Breast epithelium (tissue), 4 donors: ENCODE measurements around the gene CASKIN2. TPM values are rescaled to one million over a fixed set of nuclear protein-coding genes. Genes with fewer than 3 reads are reported as not detected.

Experiments used
- DNase-seq, 2 donors: peaks; one replicate each; pipeline ENCODE4 v3.0.0-alpha.2; 2019; ENCODE audit warnings: low spot score in 2 of 2
- H3K27ac ChIP-seq, 2 donors: fragments of 200-600 bp; sonication (generic) in 1 of 2; one replicate each; pipeline ENCODE4 v1.5.1; 2016 to 2019; ENCODE audit warnings: mild to moderate bottlenecking in 1 of 2
- H3K27me3 ChIP-seq, 2 donors: fragments of 200-600 bp; sonication (generic) in 1 of 2; one replicate each; pipeline versions ENCODE4 v1.5.1 to v1.6.0; 2017 to 2019; ENCODE audit warnings: control low read depth in 1 of 2, mild to moderate bottlenecking in 1 of 2
- H3K36me3 ChIP-seq: fragments of 200-600 bp; one replicate; pipeline ENCODE4 v1.5.1; 2019
- H3K4me1 ChIP-seq, 2 donors: fragments of 200-600 bp; sonication (generic); one replicate each; pipeline ENCODE4 v1.5.1; 2016 to 2019; ENCODE audit warnings: control low read depth in 1 of 2
- H3K4me3 ChIP-seq, 3 donors: fragments of 200-600 bp; sonication (generic); 1 replicate in 2 of 3; 2 replicates in 1 of 3; pipeline ENCODE4 v1.5.1; 2016 to 2019; ENCODE audit warnings: mild to moderate bottlenecking in 3 of 3, moderate library complexity in 2 of 3
- H3K9me3 ChIP-seq, 2 donors: fragments of 200-600 bp; sonication (generic) in 1 of 2; one replicate each; pipeline ENCODE4 v1.5.1; 2016 to 2019; ENCODE audit warnings: control low read depth in 1 of 2
- POLR2A ChIP-seq: fragments of 450-650 bp; IDR thresholded peaks from one replicate; pipeline ENCODE4 v1.6.1; 2016; ENCODE audit warnings: antibody characterized with exemption, mild to moderate bottlenecking, moderate library complexity
- POLR2AphosphoS5 ChIP-seq, 3 donors: sonication (generic); formaldehyde crosslinking; IDR thresholded peaks; one replicate each; pipeline ENCODE4 v1.6.1; 2017; ENCODE audit warnings: antibody characterized with exemption in 3 of 3
- intact Hi-C: fragments of 100-400 bp; cut with DNase I; formaldehyde crosslinking; loops from one replicate; pipeline ENCODE4 v1.15.1; 2023; ENCODE audit warnings: low total_unique reads
- total RNA-seq, 3 donors: library from RNA; depleted of rRNA; stranded (reverse); fragments of >200 nt; gene quantifications; one replicate each; pipeline ENCODE4 v1.1.0, GENCODE V29; 2016
- TF ChIP-seq, protein P1 (sequence below), 3 donors: fragments of 450-650 bp; IDR thresholded peaks; one replicate each; pipeline ENCODE4 v1.5.1; 2016 to 2017; ENCODE audit warnings: antibody characterized with exemption in 3 of 3, mild to moderate bottlenecking in 3 of 3, moderate library complexity in 3 of 3

CASKIN2 gene
- total RNA-seq, 3 donors from 2014 or later: 10.0 to 23.3 (median 14.6) TPM

DNA sequence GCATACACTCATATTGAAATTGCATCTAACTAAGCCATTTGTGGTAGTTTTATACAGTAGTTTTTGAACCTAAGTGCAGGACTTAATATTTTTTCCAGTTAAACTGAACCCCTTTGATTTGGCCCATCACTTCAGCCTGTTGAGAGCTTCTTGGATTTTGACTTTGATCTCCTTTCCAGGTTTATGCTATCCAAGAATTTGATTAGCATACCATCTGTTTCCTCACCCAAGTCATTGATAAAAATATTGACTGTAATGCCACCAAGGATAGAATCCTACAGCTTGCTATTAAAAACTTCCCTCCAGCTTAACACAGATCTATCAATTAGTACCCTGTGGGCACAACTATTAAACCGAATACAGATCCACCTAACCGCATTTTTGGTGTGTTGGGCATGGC lies 51.7 kb downstream of the CASKIN2 start:
- H3K4me1 ChIP-seq: peaks cover 0 to 9% of the 10 kb centered on the region in 2 donors
- H3K36me3 ChIP-seq: no peaks in the 10 kb centered on the region
- intact Hi-C loops: loop anchor here (10.0 kb wide), 1 partner anchor 1881 kb away; no protein-coding TSS in a partner anchor
- no peak for DNase-seq
- no peaks in the 10 kb centered on the region for H3K9me3 ChIP-seq
- TF ChIP-seq POLR2A (no peak), POLR2AphosphoS5 (IDR thresholded peaks at IDR 0.05) (no peak)
- TF ChIP-seq, protein P1, sequence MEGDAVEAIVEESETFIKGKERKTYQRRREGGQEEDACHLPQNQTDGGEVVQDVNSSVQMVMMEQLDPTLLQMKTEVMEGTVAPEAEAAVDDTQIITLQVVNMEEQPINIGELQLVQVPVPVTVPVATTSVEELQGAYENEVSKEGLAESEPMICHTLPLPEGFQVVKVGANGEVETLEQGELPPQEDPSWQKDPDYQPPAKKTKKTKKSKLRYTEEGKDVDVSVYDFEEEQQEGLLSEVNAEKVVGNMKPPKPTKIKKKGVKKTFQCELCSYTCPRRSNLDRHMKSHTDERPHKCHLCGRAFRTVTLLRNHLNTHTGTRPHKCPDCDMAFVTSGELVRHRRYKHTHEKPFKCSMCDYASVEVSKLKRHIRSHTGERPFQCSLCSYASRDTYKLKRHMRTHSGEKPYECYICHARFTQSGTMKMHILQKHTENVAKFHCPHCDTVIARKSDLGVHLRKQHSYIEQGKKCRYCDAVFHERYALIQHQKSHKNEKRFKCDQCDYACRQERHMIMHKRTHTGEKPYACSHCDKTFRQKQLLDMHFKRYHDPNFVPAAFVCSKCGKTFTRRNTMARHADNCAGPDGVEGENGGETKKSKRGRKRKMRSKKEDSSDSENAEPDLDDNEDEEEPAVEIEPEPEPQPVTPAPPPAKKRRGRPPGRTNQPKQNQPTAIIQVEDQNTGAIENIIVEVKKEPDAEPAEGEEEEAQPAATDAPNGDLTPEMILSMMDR (IDR thresholded peaks at IDR 0.05): no peak
- H3K27ac ChIP-seq: no peak overlapping the region
- no peaks in the 10 kb centered on the region for H3K27me3 ChIP-seq
- no peak overlapping the region for H3K4me3 ChIP-seq

DNA sequence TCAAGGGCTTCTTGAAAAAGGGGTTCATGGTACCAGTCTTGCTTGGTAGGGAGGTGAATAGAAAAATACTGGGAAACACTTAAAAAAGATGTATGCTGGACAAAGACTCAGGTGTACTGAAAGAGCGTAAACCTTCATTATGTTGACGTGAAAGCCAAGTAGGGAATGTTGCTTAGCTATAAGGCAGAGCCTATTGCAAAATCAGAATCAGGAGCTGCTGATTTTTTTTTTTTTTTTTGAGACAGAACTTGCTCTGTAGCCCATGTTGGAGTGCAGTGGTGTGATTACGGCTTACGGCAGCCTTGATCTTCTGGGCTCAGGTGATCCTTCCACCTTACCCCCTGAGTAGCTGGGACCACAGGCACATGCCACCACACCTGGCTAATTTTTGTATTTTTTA lies 55.0 kb downstream of the CASKIN2 start:
- no peaks in the 10 kb centered on the region for H3K27me3 ChIP-seq
- TF ChIP-seq POLR2A (no peak), POLR2AphosphoS5 (IDR thresholded peaks at IDR 0.05) (no peak)
- TF ChIP-seq, protein P1 (IDR thresholded peaks at IDR 0.05): no peak
- no peak overlapping the region for H3K4me3 ChIP-seq
- peaks cover 0 to 9% of the 10 kb centered on the region in 2 donors for H3K4me1 ChIP-seq
- intact Hi-C loops: loop anchor here (10.0 kb wide), 1 partner anchor 1885 kb away; no protein-coding TSS in a partner anchor
- peak overlapping the region; percentile 91 to 92 for H3K27ac ChIP-seq
- DNase-seq: no peak
- no peaks in the 10 kb centered on the region for H3K36me3 ChIP-seq
- no peaks in the 10 kb centered on the region for H3K9me3 ChIP-seq

DNA sequence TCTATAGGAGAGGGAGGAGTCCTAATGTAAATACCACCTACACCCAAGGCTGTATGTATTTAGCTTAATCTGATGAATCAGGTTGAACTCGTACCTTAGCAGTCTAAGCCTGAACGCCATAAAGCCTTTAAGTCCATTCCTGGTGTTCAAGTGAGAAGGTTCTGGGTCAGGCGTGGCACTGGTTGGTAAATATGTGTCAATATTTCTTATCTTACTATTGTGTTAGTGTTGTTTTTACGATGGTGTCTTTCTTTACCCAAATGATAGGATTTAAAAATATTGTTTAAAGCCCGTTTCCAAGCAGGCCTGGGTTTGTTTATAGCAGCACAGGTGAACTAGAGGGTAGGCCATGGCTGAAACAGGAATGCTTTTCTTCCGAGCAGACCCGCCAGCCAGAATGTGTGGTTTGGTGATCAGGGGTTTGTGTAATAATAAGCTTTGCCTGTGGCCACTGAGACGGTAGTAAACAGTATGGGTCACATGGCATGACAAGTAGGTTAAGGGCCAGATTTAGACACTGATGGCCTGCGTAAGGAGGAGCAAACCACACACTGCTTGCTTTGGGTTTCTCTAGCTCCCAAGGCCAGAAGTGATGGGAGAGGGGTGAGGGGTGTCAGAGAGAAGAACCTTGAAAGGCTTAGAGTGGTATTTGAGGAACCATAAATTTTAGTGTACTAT lies 55.6 kb downstream of the CASKIN2 start:
- TF ChIP-seq POLR2AphosphoS5 (IDR thresholded peaks at IDR 0.05): peak in 1 of 3 donors; percentile 54
- no peak for TF ChIP-seq POLR2A
- TF ChIP-seq, protein P1 (IDR thresholded peaks at IDR 0.05): no peak
- Histone ChIP-seq H3K27ac (peak overlapping the region; percentile 91 to 92), H3K27me3 (no peaks in the 10 kb centered on the region), H3K4me1 (peaks cover 0 to 9% of the 10 kb centered on the region in 2 donors), H3K9me3 (no peaks in the 10 kb centered on the region), H3K36me3 (no peaks in the 10 kb centered on the region), H3K4me3 (peak overlapping the region in 1 of 3 donors; percentile 10)
- intact Hi-C loops: loop anchor here (10.0 kb wide), 1 partner anchor 1885 kb away; no protein-coding TSS in a partner anchor
- peak; percentile 59 to 61 for DNase-seq

DNA sequence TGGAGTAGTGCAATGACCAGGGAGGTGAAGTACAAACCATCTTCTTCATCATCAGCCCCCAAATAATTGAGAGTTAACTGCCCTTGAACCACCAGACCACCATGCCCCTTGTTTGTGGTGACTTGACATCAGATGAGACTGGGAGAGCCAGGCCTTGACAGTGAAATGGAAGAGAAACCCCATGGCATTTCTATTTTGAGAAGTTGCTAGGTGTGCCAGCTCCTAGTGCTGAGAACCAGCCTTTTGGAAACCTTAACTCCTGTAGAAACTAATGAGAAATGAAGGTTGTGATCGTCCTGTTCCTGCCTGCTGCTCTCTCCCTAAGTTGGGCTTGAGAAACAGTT lies 56.1 kb downstream of the CASKIN2 start:
- no peaks in the 10 kb centered on the region for H3K27me3 ChIP-seq
- DNase-seq: no peak
- no peaks in the 10 kb centered on the region for H3K36me3 ChIP-seq
- no peak overlapping the region for H3K4me3 ChIP-seq
- TF ChIP-seq, protein P1 (IDR thresholded peaks at IDR 0.05): no peak
- no peak for TF ChIP-seq POLR2A
- TF ChIP-seq POLR2AphosphoS5 (IDR thresholded peaks at IDR 0.05): no peak
- peak overlapping the region; percentile 91 to 92 for H3K27ac ChIP-seq
- H3K9me3 ChIP-seq: no peaks in the 10 kb centered on the region
- intact Hi-C loops: no loop called here
- peaks cover 0 to 9% of the 10 kb centered on the region in 2 donors for H3K4me1 ChIP-seq

DNA sequence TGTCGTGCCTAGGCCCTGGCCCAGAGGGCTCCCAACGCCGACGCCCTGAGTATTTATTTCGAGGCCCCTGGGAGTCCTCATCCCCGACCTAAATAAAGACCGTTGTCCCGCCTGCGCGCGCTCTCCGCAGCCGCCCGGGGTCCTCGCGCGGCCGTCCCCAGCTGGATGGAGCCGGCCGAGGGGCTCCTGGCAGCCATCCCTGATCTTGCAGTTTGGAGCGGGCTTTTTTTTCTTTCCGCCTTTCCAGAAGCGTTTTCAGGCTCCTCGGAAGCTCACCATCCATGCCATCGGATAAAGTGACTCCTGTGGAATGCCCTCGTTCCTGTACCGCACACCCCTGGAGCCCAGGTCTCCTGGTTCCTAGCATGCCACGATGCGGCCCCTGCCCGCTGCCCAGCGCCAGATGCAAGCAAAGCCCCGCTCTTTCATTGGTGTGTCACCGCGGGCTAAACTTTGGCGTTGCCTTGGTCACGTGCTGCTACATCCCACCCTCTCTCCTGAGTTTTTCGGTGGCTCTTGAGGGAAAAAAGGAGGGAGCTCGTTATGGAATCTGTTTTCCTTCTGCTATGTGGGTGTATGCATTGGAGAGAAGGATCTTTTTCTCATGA lies 58.2 kb downstream of the CASKIN2 start:
- intact Hi-C loops: no loop called here
- H3K27me3 ChIP-seq: no peaks in the 10 kb centered on the region
- DNase-seq: no peak

More for the DNA sequence above, 58.2 kb downstream of the CASKIN2 start:
- H3K36me3 ChIP-seq: no peaks in the 10 kb centered on the region
- H3K9me3 ChIP-seq: no peaks in the 10 kb centered on the region
- peak overlapping the region; percentile 81 to 97 (median 90) for H3K4me3 ChIP-seq
- H3K4me1 ChIP-seq: peaks cover 0 to 9% of the 10 kb centered on the region in 2 donors
- TF ChIP-seq, protein P1 (IDR thresholded peaks at IDR 0.05): no peak
- TF ChIP-seq POLR2AphosphoS5 (IDR thresholded peaks at IDR 0.05) (no peak), POLR2A (no peak)
- H3K27ac ChIP-seq: peak overlapping the region; percentile 92 to 94
